ENCODE results near the gene CIT.

CIT gene

DNA sequence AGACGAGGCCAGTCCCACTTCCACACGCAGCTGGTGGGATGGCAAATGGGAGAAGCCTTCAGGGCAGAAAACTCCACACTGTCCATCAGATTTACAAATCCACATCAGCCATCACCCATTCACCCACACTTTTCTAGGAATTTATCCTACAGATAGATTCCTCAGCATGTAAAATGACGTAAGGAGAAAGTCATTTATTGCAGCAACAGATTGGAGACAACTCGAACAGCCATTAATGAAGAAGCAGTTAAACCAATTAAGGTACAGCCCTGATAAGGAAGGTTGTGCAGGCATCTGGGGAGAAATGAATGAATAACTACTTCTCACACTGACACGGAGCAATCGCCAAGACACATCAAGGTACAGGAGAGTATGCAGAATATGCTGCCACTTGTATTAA lies 183.0 kb downstream of the CIT start:
- no peak for DNase-seq (ENCODE audit: low spot score)

DNA sequence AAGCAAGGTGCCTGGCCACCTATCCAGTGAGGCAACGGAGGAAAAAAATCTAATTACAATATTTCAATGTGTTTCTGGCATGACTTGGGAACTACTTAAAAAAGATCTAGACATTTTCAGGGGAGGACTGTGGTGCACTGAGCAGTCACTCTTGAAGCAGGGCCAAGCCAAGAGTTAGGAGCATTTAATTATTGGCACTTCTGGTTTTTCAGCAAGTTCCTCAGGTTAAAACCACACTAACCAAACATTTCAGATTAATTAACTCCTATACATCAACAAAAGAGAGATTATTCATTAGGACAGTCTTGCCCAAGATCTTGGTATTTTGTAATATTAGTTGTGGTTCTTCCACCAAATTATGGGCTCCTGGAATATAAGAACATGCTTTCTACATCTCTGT lies 183.6 kb downstream of the CIT start:
- DNase-seq (ENCODE audit: low spot score) = no peak

DNA sequence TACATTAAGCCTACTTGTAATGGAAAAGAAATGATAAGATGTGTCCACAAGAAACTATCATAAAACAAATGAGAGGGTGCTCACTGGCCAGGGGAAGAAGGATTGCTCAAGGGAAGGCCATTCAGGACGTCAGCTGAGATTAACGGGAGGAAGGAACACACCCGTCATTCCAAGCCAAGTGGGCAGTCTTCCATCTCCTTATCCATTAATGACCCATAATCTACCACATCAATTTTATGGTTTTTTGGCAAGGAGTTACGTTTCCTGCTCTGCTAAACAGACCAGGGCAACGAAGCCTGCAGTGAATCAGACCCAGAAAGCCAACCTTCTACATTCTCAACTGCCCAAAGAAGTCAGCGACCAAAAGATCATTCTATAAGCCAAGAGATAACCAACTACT lies 184.1 kb downstream of the CIT start:
- peak; percentile 54 for DNase-seq (ENCODE audit: low spot score)

DNA sequence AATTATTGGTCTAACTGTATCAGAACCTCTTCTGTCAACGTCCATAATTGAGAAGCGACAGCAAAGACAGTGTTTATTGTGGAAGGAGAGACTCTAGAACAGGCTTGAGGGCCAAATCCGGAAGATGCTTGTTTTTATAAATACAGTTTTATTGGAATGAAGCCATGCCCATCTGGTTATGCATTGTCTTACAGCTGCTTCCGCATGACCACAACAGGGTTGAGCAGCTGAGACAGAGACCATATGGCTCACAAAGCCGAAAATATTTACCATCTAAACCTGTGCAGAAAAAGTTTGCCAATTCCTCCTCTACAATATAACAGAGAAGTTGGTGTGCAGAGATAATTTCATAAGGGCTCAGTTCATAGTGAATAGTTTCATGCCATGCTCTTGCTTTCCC lies 184.7 kb downstream of the CIT start:
- no peak for DNase-seq (ENCODE audit: low spot score)

DNA sequence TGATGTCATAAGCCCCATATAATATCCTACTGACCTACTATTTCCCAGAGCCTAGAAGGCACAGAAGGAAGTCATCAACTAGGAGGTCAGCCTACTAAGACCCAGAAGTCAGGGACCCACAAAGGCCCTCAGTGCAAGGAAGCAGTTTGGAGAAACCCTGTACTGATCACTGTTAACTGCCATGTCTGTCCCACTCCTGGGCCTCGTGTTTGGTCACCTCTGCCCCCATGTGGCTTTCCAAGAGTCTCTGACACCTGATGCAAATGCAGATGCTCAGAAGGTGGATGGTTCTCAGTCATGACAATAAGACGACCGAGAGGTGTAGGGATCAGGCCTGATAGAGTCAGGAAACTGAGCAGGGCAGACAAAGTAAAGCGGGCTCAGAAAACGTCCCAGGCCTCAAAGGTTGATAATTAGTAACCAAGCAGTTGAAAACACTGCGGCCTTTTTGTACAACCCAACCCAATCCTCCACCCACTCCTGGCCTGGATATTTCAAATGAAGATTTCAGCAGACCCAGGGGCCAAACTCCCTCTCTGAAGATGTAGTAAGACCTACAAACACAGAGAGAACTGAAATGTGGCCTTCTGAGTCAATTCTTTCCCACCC lies 185.8 kb downstream of the CIT start:
- DNase-seq (ENCODE audit: low spot score) = no peak

DNA sequence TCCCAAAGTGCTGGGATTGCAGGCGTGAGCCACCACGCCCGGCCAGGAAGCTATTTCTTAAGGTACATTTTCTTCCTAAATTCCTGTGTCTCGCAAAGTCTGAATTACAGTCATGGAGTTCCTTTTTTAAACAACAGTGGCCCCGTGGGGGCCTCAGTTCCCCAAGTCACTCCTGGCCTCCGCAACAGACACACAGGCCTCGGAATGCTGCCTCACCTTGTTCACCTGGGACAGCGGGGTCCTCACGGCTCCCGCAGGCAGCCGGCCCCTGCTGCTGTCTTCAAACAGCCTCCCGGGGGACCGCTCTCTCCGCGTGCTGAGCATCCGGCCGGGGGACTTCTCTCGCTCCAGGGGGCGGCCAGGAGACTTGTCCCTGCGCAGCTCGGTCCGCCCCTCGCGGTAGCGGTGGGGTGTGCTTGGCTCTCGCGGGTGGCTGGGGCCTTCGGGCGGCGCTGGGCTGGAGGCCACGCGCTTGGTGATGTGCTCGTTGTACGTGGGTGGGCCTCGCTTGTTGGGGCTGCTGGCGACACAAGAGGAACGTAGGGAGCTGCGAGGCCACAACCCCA lies 187.1 kb downstream of the CIT start:
- DNase-seq (ENCODE audit: low spot score) = no peak

DNA sequence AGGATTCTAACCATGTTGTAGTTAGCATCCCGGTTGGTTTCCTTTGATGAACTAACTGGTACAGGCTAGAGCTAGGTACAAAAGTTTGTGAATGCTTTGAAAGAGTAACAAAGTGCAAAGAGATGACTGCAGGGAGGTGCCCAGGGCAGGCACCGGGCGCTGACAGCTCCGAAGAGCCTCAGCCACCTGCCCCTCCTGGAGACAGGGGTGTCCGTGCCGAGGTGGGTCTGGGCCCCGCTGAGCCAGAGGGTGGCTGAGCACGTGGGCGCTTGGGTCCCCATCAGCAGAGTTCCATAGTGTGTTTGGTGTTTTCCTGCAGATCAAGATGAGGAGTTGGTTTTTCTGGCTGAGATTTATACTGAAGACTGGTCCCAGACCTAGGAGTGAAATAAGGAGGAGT lies 189.2 kb downstream of the CIT start:
- no peak for DNase-seq (ENCODE audit: low spot score)

DNA sequence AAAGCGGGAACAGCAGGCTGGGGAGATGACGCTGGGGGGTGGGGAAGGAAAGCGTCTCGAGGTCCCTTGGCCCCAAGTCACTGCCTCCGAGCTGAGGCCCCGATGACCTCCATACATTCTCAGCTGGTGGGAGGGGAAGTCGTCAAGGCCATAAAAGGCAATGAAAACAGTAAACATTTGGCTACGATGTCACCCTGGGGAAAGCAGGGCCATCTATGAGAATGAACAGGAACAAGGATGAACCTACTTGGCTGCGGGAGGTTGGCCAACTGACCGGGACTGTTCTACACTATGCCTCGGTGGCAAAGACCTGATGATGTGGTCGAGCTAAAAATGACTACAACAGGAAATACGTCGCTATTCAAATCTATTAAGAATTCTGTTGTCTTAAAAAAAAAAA lies 189.7 kb downstream of the CIT start:
- DNase-seq (ENCODE audit: low spot score) = no peak

DNA sequence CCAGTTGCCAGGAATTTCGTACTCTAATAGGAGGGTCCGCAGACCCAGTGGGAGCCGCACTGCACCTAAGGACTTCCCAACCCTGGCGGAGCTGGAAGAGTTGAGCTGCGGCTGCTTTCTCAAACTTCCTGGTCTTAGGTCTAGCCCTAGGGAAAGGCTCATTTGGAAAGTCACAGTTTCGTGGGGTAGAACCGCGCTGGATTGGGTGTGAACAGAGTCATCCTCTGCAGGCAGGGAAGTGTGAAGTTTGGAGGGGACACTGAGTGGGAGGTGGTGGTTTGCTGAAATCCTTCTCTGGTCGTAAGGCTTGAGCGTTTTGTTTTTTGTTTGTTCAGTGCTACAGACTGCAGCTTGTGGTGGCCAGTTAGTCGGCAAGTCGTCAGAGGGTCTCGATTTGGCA lies 190.3 kb downstream of the CIT start:
- DNase-seq (ENCODE audit: low spot score) = no peak

DNA sequence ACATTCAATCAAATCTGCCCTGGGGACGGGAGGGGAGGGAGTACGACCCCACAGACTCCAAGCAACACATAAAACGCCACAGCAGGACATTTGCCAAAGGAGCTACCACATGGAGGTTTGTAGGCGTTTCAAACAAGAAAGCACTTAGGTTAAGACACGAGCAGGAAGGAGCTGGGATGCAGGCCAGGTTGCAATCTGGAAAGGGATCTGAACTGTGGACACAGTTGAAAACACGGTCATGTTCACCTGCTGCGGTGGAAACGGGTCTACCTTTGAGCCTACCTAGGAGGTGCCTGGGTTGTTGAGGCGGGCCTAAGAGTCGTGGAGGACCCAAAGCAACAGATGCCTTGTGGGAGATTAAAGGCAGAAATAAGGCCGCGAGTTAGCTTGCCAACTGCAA lies 190.8 kb downstream of the CIT start:
- DNase-seq (ENCODE audit: low spot score) = no peak

DNA sequence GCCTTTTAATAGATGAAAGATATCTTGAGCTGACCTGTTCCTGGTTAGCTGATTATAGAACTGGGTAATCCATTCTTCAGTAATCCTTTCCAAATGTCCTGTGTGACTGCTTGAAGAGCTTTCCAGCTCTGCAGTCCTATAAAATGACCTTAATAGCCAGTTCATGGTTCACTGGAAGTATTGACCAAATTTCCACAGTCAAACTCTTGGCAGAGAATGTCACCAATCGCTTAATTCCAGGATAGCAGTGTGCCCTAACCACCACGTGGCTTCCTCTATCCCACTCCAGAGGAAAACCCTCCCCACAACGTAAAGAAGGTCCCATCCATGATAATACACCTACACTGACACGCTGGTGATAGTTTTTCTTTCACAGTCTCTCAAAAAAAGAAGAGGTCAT lies 191.7 kb downstream of the CIT start:
- no peak for DNase-seq (ENCODE audit: low spot score)

DNA sequence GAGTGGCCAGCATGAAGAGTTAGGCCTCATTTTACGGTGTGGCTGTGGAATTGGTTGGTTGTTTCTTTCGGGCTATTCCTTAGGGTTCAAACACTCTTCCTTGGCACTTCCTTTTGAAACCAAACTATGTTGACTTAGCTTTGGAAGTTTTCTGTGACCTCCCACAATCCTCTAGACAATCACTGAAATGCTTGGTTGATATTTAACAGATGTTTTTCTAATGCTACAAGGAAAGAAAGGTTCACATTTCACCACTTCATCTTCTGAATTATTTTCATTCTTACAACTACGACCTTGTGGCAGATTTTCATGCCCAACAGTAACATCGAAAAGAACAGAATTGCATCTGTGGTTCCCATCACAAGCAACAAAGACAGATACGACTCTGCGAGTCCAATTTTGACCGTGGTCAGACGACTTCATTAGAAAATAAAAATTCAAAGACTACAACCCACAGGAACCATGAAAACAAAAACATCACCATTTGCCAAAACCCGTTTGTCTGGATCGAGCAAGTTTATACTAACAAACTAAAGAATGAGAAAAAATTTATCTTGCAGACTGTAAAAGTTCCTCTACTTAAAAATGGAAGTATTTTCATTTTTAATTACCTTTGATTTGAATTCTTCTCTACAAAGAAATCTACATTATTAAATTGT lies 192.3 kb downstream of the CIT start:
- DNase-seq (ENCODE audit: low spot score) = no peak

DNA sequence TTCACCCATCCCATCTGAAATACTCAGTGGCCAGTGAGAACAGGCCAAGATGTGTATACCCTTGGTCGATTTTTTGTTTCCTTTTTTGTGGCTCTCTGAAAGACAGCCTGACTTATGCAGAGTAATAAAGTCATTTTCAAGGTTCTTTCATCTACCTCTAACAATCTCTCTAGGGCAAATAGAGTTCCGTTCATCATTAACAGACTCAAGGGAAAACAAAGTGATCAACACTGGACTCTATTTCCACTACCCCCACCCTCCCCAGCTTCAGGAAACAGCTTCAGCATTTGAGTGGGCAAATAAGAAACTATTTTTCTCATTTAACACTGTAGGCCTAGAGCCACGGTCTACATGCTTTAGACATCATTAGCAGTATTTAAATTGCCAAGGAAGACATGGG lies 193.3 kb downstream of the CIT start:
- DNase-seq (ENCODE audit: low spot score) = no peak

DNA sequence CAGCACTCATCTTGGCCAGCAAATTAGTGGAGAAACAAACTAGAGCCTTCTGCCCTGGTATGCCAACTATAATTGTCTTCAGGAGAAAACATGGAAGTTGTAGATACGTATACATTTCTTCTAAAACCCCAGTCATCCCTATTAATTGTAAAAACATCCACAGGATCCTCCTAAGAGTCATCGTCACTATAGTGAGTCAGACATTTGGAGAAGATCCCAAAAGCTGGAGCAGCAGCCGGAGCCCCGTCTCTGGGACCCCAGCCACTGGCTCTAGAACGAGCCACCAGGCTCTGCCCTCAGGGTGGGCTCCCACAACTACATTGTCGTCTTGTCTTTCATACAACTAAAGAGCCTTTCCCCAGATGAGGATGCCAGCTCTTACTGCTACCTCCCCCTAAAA lies 193.7 kb downstream of the CIT start:
- no peak for DNase-seq (ENCODE audit: low spot score)

DNA sequence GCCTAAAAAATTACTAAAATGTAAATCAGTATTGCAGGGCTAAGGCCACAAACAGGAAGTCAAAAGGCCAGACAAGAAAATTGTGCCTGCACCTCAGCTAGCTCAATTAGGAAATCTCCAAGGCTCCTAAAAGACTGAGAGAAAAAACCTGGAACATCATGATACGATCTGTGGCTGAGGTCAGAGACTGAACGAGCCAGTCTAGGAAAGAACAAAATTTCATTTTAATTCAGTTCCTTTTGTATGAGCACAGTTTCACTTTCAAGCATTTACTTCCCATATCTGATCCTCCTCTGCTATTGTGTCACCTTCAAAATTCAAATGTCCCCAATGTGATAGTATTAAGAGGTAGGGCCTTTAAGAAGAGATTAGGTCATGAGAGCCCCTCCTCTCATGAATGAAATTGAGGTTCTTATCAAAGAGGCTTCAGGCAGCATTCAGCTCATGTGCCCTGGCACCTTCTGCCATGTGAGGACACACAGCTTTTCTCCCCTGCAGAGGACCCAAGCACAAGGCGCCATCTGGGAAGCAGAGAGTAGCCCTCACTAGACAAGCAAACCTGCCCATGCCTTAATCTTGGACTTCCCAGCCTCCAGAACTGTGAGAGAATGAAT lies 194.4 kb downstream of the CIT start:
- DNase-seq (ENCODE audit: low spot score) = no peak

DNA sequence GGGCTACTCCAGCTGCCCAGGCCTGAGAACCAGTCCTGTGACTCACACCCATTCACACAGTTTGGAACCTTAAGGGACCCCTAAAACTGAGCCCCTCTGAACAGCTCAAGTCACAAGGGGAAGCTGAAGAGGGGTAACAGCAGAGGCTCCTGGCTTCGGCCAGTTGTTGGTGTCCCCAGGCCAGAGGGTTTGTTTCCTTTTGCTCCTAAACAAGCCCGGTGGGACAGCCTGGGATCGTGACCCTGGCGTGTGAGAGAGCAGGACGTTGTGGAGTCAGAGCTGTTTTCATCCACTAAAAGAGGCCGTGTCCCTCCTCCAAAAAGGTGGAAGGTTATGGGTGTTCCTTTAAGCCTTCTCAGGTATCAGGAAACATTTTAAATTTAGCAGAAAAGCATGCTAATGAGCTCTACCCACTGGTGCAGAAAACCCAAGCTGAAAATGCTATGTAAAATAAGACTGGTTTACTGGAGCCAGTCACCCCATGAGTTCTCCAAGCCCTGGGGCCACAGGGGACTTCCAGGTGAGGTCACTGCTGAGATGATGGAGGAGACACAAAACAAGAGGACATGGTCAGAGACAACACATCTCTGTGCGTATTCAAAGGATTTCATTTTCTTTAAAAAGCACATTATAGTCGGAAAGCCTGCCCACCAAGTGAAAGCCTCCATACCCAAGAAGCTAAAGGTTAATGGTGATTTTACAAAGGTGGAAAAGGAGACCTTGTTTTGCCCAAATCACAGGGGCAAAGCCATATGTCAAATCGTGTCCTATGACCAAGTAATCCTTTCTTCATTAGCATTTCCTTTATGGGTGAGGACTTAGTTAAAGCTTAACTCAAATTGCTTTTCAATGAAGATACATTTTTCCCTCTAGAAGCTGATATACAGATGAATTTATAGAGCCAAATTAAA lies 195.1 kb downstream of the CIT start:
- no peak for DNase-seq (ENCODE audit: low spot score)

DNA sequence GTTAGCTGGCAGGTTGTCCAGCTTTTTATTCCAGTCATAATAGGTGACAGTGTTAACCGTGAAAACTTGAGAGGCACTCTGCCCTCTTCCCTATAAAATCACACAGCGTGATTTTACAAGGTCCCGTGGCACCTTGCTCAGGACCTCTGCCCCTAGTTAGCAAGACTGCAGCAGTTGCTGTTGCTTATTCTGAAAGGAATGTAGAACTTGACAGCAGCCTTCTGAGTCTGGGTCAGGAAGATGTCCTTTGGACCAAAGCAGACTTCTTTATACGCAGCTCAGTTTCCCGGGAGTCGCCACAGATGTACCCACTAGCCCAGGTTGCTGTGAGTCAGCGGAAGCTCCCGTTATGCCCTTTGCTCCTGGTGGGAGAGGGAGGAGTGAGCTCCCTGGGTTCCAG lies 196.0 kb downstream of the CIT start:
- DNase-seq (ENCODE audit: low spot score) = no peak

DNA sequence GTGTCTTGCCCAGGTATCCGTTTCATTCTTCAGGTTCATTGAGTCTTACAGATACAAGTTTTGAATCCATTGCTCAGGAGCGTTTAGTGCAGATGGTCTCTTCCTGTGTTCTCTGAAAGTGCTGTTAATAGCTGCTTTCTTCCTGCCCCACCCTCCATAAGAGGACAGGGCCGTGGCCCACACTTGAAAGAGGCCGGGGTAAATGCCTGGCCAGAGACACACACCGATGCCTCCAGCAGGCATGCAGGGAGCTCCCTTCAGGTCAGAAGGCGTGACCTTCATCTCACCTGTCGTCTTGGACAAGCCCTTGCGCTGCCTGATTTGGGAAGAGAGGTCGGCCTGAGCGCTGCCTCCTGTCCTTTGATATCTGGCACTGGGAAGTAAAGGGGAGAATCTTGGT lies 197.6 kb downstream of the CIT start:
- no peak for DNase-seq (ENCODE audit: low spot score)

DNA sequence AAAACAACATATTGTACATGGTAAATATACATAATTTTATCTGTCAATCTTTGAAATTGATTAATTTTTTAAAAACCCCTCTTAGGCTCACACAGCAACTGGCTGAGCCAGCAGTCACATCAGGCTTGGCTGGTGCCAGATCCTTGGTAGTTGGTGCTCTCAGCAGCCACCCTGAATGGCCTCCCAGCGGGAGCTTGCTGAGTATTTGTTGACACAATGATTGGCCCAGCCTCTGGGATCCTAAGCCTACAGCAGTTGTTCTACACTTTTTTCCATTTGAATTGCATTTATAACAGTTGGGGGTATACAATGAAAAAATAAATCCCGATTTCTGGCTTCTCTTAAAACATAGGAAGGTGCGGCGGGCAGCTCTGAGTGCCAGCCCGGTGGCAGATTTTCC lies 198.0 kb downstream of the CIT start:
- DNase-seq (ENCODE audit: low spot score) = no peak

DNA sequence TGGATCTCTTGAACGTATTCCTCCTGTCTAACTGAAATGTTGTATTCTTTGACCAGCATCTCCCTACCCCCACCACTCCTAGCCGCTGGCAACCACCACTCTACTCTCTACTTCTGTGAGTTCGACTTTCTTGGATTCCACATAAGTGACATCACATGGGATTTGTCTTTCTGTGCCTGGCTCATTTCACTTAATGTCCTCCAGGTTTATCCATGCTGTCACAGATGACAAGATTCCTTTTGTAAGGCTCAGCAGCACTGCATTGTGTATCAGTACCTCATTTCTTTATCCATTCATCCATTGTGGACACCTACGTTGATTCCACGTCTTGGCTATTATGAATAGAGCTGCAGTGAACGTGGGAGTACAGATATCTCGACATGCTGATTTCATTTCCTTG lies 198.7 kb downstream of the CIT start:
- DNase-seq (ENCODE audit: low spot score) = no peak

DNA sequence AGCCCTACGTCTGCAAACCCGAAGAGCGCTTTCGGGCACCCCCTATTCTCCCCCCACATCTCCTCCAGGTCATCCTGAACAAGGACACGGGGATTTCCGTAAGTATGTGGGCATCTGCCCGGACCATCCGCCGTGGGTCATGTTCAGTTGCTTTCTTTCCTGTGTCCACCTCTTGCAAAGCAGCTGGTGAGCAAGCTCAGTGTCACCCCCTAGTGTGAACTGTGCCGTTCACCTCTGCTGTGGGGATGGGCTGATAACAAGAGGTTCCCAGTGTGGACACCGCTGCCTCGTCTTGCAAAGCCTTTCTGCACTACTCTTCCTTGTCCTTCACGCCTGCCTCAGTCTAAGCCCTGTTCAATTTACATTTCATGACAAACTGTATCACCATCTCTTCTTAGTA lies 200.5 kb downstream of the CIT start:
- no peak for DNase-seq (ENCODE audit: low spot score)

DNA sequence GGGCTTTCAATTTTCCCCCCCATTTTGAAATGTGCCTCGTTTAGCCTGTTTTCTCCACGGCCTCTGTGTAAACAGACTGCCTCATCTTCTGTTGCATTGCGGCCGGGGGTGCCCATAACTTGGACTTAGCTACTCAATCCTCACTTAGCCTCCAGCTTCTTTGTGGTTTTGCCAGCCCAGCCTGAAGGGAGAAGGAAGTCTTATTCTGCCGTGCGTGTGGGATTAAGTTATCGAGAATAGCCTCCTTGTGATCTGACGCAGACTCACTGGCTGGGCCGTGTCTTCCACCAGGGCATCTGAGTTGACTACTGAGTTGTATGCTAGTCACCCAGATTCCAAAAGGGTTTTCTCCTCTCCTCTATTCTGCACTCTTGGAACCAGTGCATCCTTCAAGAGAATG lies 201.1 kb downstream of the CIT start:
- DNase-seq (ENCODE audit: low spot score) = no peak

DNA sequence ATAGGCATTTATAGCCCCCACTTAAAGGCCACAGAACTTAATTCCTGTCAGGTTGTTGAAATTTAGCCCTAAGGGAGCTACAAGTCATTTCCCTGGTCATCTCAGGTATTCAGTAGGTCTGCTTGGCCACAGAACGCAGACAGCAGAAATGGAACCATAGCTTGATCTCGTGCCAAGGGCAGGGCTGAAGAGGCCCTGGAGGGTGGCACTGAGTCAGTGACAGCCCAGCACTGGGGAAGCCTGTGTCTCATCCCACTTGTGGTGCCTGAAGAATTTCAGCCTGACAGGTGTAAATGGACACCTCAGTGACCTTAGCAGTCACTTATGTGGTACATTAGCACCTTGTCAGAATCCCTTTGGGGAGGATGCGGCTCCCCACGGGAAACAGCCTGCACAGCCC lies 202.6 kb downstream of the CIT start:
- no peak for DNase-seq (ENCODE audit: low spot score)

Data from D341Med (cell line).